SU-DHL-6 (cell line): ENCODE measurements around the gene ADIPOQ.

Experiments
- EZH2phosphoT487 ChIP-seq: fragments of 200-600 bp; sonication (generic), shearing (Covaris generic); conservative IDR thresholded peaks from 2 replicates; pipeline ENCODE4 v1.6.1; 2018; ENCODE audit warnings: mild to moderate bottlenecking, antibody characterized with exemption, low read length, moderate library complexity, mixed read lengths
- TF ChIP-seq, protein P1 (sequence below): fragments of 200-600 bp; sonication (generic); IDR thresholded peaks from one replicate; pipeline ENCODE4 v1.5.1; 2017; ENCODE audit warnings: antibody characterized with exemption, mild to moderate bottlenecking, low read length, moderate library complexity; ENCODE audit not compliant: insufficient read depth, poor library complexity, severe bottlenecking

DNA sequence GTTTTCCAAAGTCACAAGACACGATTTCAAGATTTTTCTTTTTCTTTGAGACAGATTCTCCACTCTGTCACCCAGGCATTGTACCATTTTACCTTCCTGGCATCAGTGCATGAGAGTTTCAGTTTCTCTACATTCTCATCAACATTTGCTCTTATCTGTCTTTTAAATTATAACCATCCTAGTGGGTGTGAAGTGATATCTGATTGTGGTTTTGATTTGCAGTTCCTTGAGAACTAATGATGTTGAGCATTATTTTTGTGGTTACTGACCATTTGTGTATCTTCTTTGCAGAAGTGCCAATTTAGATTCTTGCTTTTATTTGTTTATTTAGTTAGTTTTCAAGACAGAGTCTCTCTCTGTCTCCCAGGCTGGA is 41.2 kb downstream of the ADIPOQ start:
- TF ChIP-seq, protein P1, sequence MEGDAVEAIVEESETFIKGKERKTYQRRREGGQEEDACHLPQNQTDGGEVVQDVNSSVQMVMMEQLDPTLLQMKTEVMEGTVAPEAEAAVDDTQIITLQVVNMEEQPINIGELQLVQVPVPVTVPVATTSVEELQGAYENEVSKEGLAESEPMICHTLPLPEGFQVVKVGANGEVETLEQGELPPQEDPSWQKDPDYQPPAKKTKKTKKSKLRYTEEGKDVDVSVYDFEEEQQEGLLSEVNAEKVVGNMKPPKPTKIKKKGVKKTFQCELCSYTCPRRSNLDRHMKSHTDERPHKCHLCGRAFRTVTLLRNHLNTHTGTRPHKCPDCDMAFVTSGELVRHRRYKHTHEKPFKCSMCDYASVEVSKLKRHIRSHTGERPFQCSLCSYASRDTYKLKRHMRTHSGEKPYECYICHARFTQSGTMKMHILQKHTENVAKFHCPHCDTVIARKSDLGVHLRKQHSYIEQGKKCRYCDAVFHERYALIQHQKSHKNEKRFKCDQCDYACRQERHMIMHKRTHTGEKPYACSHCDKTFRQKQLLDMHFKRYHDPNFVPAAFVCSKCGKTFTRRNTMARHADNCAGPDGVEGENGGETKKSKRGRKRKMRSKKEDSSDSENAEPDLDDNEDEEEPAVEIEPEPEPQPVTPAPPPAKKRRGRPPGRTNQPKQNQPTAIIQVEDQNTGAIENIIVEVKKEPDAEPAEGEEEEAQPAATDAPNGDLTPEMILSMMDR: no peak
- no peak for TF ChIP-seq EZH2phosphoT487
